Transverse colon (tissue), 3 donors: ENCODE data around the gene TRPM2.

Experiments used
- EP300 ChIP-seq: sonication (generic); formaldehyde crosslinking; IDR thresholded peaks from one replicate; pipeline ENCODE4 v1.6.1; 2017; ENCODE audit warnings: antibody characterized with exemption, low read depth
- TF ChIP-seq, protein P1 (sequence below), 5 experiments: fragments of 200-600 bp in 3 of 5; fragments of 450-650 bp in 2 of 5; sonication (generic) in 3 of 5; IDR thresholded peaks; 1 replicate in 2 of 5; 2 replicates in 3 of 5; pipeline ENCODE4 v1.5.1; 2016 to 2017; ENCODE audit warnings: antibody characterized with exemption in 5 of 5, inconsistent platforms in 3 of 5, mild to moderate bottlenecking in 2 of 5, moderate library complexity in 1 of 5

DNA sequence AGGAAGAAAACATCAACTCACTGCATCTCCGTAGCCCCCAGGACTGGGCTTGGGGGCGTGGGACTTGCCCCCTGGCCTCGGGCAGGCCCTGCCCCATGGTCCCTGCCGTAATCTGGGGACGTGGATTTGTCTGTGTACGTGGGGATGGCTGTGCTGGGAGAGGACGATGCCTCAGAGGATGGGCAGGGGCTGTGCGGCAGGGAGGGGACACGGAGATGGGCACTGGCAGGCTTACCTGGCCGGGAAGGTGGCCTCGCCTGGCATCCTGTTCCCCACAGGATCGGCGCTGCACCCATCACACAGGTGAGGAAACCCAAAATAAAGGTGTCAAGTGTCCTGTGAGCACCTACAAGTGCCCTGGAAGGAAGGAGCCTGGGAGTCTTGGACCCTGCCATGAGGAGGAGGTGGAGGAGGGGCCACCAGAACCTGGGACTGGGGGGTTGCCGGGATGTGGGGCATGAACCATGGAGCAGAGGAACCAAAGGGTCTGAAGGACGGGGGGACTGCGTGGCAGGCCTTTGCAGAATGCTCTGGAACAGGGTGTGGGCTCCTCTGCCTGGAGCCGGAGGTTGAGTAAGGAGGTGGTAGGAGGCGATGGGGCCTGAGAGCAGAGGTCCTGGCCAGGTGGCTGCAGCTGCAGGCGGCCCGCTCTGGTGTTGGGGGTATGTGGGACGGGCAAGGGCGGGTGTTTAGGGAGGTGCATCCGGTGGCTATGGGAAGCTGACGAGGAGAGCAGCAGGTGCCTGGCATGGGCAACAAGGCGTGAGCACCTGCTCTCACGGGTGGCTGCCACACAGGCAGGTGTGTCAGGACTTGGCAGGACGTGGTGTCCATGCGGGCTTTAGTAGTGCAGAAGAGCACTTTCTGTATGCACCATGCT lies 74.1 kb downstream of the TRPM2 start:
- TF ChIP-seq, protein P1, sequence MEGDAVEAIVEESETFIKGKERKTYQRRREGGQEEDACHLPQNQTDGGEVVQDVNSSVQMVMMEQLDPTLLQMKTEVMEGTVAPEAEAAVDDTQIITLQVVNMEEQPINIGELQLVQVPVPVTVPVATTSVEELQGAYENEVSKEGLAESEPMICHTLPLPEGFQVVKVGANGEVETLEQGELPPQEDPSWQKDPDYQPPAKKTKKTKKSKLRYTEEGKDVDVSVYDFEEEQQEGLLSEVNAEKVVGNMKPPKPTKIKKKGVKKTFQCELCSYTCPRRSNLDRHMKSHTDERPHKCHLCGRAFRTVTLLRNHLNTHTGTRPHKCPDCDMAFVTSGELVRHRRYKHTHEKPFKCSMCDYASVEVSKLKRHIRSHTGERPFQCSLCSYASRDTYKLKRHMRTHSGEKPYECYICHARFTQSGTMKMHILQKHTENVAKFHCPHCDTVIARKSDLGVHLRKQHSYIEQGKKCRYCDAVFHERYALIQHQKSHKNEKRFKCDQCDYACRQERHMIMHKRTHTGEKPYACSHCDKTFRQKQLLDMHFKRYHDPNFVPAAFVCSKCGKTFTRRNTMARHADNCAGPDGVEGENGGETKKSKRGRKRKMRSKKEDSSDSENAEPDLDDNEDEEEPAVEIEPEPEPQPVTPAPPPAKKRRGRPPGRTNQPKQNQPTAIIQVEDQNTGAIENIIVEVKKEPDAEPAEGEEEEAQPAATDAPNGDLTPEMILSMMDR (IDR thresholded peaks at IDR 0.05): no peak
- no peak for TF ChIP-seq EP300
